ENCODE results near the gene SPEM1. TPM values are rescaled to one million over a fixed set of nuclear protein-coding genes. Genes with fewer than 3 reads are reported as not detected.

Gene SPEM1
- total RNA-seq, 1 donor from 2014 or later: not detected

DNA sequence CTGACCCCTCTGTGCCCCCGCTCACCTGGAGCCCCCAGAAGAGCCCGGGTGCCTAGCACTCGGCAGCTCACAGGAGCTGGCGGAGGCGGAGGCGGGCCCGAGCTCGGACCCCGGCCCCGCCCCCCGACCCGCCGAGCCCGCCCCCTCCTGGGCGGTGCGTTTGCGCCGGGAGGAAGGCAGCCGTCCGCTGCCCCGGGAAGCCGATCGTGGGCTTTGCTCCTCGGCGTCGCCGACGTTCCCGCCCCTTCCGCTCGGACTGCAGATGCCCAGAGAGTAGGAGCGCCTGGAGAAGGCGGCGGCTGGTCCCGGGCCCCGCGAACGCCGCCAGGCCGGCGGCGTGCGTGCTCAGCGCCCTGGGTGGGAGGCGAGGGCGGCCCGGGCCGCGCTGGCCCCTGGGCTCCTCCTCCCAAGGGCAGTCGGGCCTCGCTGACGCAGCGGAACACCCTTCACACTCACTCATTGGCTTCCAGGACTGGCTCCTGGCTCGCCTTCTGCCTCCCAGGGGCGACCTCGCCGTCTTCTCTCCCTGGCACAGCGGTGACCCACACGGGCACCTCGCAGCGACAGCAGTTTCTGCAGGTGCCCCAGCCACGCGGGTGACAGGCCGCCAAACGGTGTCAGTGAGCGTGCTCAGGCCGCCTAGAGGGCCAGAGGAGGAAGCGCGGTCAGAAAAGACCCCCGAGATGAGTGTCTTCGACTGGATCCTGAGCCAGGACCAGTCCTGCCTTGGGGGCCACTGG, 25.5 kb upstream of the SPEM1 start, which contains the start of gene PLSCR3:
Gene PLSCR3, minus strand, starts transcription at position 74 of the 740 bp plus-strand sequence. CDS start 415 bp downstream, outside the sequence.
- no peaks in the 10 kb centered on the region for H3K27me3 ChIP-seq (ENCODE audit: low read depth)
- H3K9me3 ChIP-seq: no peaks in the 10 kb centered on the region
- ATAC-seq (peak; percentile 95 to 97), DNase-seq (peak; percentile 91)
- H3K27ac ChIP-seq: peak within 1 kb of the TSS; percentile 87
- intact Hi-C loops (cut with DNase I): no loop called here
- no peak for TF ChIP-seq CTCF (IDR thresholded peaks at IDR 0.05)
- peak within 1 kb of the TSS; percentile 86 for H3K4me3 ChIP-seq
- H3K4me1 ChIP-seq: peaks cover 26% of the 10 kb centered on the region
- H3K36me3 ChIP-seq: peaks cover 21% of the 10 kb centered on the region

DNA sequence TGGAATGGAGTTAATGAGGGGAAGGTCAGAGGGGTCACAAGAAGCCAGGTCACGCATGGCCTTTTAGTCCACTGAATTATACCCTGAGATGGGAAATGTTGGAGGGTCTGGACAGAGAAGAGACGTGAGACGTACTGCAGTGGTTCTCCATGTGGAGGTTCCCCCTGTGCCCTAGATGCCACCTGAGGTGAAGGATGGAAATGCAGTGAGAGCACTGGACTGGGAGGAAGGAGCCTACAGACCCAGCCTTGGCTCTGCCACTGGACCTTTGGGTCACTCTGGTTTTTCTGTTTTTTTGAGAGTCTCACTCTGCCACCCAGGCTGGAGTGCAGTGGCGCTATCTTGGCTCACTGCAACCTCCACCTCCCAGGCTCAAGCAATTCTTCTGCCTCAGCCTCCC, 24.0 kb upstream of the SPEM1 start:
- DNase-seq (no peak), ATAC-seq (no peak)
- intact Hi-C loops (cut with DNase I): no loop called here
- peaks cover 22% of the 10 kb centered on the region for H3K4me1 ChIP-seq
- no peak for TF ChIP-seq CTCF (IDR thresholded peaks at IDR 0.05)
- no peak overlapping the region for H3K4me3 ChIP-seq
- no peaks in the 10 kb centered on the region for H3K27me3 ChIP-seq (ENCODE audit: low read depth)
- H3K9me3 ChIP-seq: no peaks in the 10 kb centered on the region
- peaks cover 9% of the 10 kb centered on the region for H3K36me3 ChIP-seq
- H3K27ac ChIP-seq: no peak overlapping the region

DNA sequence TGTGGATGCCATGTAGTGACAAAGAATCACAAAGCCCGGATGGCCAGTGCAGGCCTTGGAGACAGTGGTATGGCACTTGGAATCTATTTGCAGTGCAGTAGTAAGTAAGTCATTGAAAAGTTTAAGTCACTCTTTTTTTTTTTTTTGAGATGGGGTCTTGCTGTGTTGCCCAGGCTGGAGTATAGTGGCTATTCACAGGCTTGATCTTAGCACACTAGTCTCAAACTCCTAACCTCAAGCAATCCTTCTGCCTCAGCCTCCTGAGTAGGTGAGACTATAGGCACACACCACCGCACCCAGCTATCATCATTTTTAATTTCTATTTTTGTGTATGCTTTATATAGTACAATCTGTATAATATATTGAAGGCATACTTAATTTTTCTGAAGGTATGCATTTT, 21.5 kb upstream of the SPEM1 start:
- H3K4me1 ChIP-seq: peaks cover 24% of the 10 kb centered on the region
- no peak for DNase-seq
- intact Hi-C loops (cut with DNase I): no loop called here
- no peaks in the 10 kb centered on the region for H3K27me3 ChIP-seq (ENCODE audit: low read depth)
- no peak for TF ChIP-seq CTCF (IDR thresholded peaks at IDR 0.05)
- no peaks in the 10 kb centered on the region for H3K36me3 ChIP-seq
- no peaks in the 10 kb centered on the region for H3K9me3 ChIP-seq
- H3K4me3 ChIP-seq: no peak overlapping the region
- no peak for ATAC-seq
- H3K27ac ChIP-seq: no peak overlapping the region

GRCh38 chr17:7403043-7403726, 16.9 kb upstream of the SPEM1 start:
- peak overlapping the region; percentile 77 for H3K4me3 ChIP-seq

GRCh38 chr17:7403727-7403976, 16.5 kb upstream of the SPEM1 start:
- Histone ChIP-seq H3K27me3 (ENCODE audit: low read depth) (no peaks in the 10 kb centered on the region), H3K9me3 (no peaks in the 10 kb centered on the region), H3K4me3 (peak overlapping the region; percentile 77), H3K27ac (peak overlapping the region; percentile 85), H3K36me3 (no peaks in the 10 kb centered on the region), H3K4me1 (peaks cover 20% of the 10 kb centered on the region)
- DNase-seq (no peak), ATAC-seq (peak; percentile 67 to 69)
- TF ChIP-seq CTCF (IDR thresholded peaks at IDR 0.05): no peak
- intact Hi-C loops (cut with DNase I): no loop called here

More at GRCh38 chr17:7403043-7403726, 16.9 kb upstream of the SPEM1 start:
- no peak for DNase-seq
- no peaks in the 10 kb centered on the region for H3K27me3 ChIP-seq (ENCODE audit: low read depth)
- H3K4me1 ChIP-seq: peaks cover 20% of the 10 kb centered on the region
- peak in 1 of 2 donors; percentile 1 for ATAC-seq
- H3K36me3 ChIP-seq: no peaks in the 10 kb centered on the region
- peak overlapping the region; percentile 85 for H3K27ac ChIP-seq
- no peak for TF ChIP-seq CTCF (IDR thresholded peaks at IDR 0.05)
- no peaks in the 10 kb centered on the region for H3K9me3 ChIP-seq
- intact Hi-C loops (cut with DNase I): no loop called here
